A673 (cell line): ENCODE results near the gene LUC7L. TPM values are rescaled to one million over a fixed set of nuclear protein-coding genes. Genes with fewer than 3 reads are reported as not detected.
"Not testable (repeated sequence)": the region's sequence is repeated elsewhere in the genome, so short reads cannot be mapped to it uniquely, and the experiment has no call there.

Experiments
- BruUV-seq: library from RNA; stranded (reverse); fragments of 400-500 nt; replicated peaks from 2 replicates; lab custom pipeline; 2021; lab: Mats Ljungman, UMichigan
- CTCF ChIA-PET: fragments of 300-600 bp; sonication (Branson Sonifier 250); formaldehyde crosslinking; loops from one replicate; lab custom pipeline; 2022; ENCODE audit warnings: antibody characterized with exemption; lab: Charles Lee
- POLR2A ChIA-PET: fragments of 300-600 bp; sonication (Branson Sonifier 250); formaldehyde crosslinking; loops from one replicate; lab custom pipeline; 2022; ENCODE audit warnings: antibody characterized with exemption; ENCODE audit not compliant: low non-redundant PET; lab: Charles Lee
- DNase-seq: peaks from one replicate; pipeline ENCODE4 v3.0.0-alpha.2; 2015; ENCODE audit warnings: low spot score
- H3K27ac ChIP-seq: fragments of 200-600 bp; sonication (generic); 2 replicates; pipeline ENCODE4 v1.5.1; 2016; ENCODE audit warnings: mixed run types, low read depth, mild to moderate bottlenecking, mixed read lengths, antibody characterized with exemption, low read length; ENCODE audit not compliant: poor library complexity, severe bottlenecking
- H3K27me3 ChIP-seq: fragments of 200-600 bp; sonication (generic); replicated peaks from 2 replicates; pipeline ENCODE4 v1.6.1; 2017; ENCODE audit warnings: mixed run types, low read depth, mild to moderate bottlenecking, mixed read lengths, antibody characterized with exemption, low read length; ENCODE audit not compliant: insufficient read depth, poor library complexity
- H3K36me3 ChIP-seq: fragments of 200-600 bp; sonication (generic); 2 replicates; pipeline ENCODE4 v1.6.1; 2016; ENCODE audit warnings: mixed run types, mild to moderate bottlenecking, mixed read lengths, antibody characterized with exemption, low read length; ENCODE audit not compliant: insufficient read depth, poor library complexity, severe bottlenecking
- H3K4me1 ChIP-seq: fragments of 200-600 bp; sonication (generic); 2 replicates; pipeline ENCODE4 v1.6.1; 2017; ENCODE audit warnings: mixed run types, mild to moderate bottlenecking, mixed read lengths, antibody characterized with exemption, low read length; ENCODE audit not compliant: insufficient read depth, poor library complexity, severe bottlenecking
- H3K4me3 ChIP-seq: fragments of 200-600 bp; sonication (generic); 2 replicates; pipeline ENCODE4 v1.5.1; 2016; ENCODE audit warnings: low read depth, mixed run types, mild to moderate bottlenecking, mixed read lengths, low read length; ENCODE audit not compliant: poor library complexity, severe bottlenecking
- H3K9me3 ChIP-seq: fragments of 200-600 bp; sonication (generic); 2 replicates; pipeline ENCODE4 v1.6.1; 2016; ENCODE audit warnings: mixed run types, low read depth, mild to moderate bottlenecking, mixed read lengths, antibody characterized with exemption, low read length; ENCODE audit not compliant: poor library complexity, severe bottlenecking
- CTCF ChIP-seq: fragments of 300-800, 200-600 bp; sonication (generic); conservative IDR thresholded peaks from 2 replicates; pipeline ENCODE4 v1.5.1; 2017; ENCODE audit warnings: low read depth, mild to moderate bottlenecking, antibody characterized with exemption, low read length, moderate library complexity, mixed read lengths
- EZH2 ChIP-seq: fragments of 200-600 bp; sonication (generic); IDR thresholded peaks from 2 replicates; pipeline ENCODE4 v1.6.1; 2017; ENCODE audit warnings: borderline replicate concordance, low read depth, mild to moderate bottlenecking, mixed read lengths, antibody characterized with exemption, low read length; ENCODE audit not compliant: poor library complexity, severe bottlenecking
- intact Hi-C: fragments of 100-400 bp; cut with micrococcal nuclease; formaldehyde crosslinking; loops from one replicate; pipeline ENCODE4 v1.10.0; 2022; ENCODE audit not compliant: unreplicated experiment
- total RNA-seq: library from RNA; stranded (reverse); gene quantifications from 2 replicates; pipeline ENCODE4 v1.2.3, GENCODE V29; 2021

The LUC7L gene
- total RNA-seq, 1 experiment from 2014 or later: 152 TPM

DNA sequence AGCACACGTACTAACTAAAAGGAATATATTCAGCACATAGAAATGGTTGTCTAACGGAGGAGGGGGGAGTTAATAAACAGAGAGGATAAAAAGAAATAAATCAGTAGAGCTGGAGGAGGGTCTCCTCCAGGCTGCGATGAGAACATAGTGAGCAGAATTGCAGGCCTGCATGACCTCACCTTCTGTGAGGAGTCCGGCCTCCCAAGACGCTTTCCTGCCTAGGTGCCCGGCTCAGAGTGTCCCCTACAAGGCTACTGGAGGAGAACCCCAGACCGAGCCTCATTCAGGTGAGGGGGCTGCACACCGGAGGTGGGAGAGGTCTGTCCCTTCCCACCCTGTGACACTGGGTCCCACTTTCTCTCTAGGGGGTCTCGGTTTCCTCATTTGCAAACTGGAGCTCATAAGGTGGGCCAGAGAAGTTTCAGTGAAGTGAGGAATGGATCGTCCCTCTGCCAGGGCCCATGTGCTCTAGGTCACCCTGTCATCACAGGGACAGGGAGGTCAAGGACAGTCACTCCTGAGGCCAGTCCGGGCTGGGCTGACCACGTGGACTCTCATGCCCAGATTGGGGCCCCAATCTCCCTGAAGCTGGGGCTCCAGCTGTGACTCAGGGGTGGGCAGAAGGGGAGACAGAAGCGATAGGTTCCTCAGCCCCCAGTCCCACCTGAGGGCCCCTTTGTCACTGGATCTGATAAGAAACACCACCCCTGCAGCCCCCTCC is 66.8 kb downstream of the LUC7L start:
- POLR2A ChIA-PET: no interaction called here
- Histone ChIP-seq H3K36me3 (no peaks in the 10 kb centered on the region), H3K27ac (no peak overlapping the region), H3K9me3 (no peaks in the 10 kb centered on the region), H3K27me3 (peaks cover 20% of the 10 kb centered on the region), H3K4me1 (peaks cover 12% of the 10 kb centered on the region), H3K4me3 (no peak overlapping the region)
- no peak for TF ChIP-seq EZH2
- no peak for TF ChIP-seq CTCF
- no TSS peak for BruUV-seq
- intact Hi-C loops: no loop called here
- no peak for DNase-seq
- CTCF ChIA-PET: no interaction called here

GRCh38 chr16:160691-161190 is 68.5 kb downstream of the LUC7L start:
- Histone ChIP-seq H3K27me3 (peaks cover 5% of the 10 kb centered on the region), H3K9me3 (no peaks in the 10 kb centered on the region), H3K36me3 (no peaks in the 10 kb centered on the region), H3K27ac (no peak overlapping the region), H3K4me3 (no peak overlapping the region), H3K4me1 (peaks cover 6% of the 10 kb centered on the region)
- POLR2A ChIA-PET: no interaction called here
- no peak for DNase-seq
- CTCF ChIA-PET: no interaction called here
- intact Hi-C loops: no loop called here
- no peak for TF ChIP-seq CTCF
- TF ChIP-seq EZH2: no peak
- BruUV-seq: no TSS peak

DNA sequence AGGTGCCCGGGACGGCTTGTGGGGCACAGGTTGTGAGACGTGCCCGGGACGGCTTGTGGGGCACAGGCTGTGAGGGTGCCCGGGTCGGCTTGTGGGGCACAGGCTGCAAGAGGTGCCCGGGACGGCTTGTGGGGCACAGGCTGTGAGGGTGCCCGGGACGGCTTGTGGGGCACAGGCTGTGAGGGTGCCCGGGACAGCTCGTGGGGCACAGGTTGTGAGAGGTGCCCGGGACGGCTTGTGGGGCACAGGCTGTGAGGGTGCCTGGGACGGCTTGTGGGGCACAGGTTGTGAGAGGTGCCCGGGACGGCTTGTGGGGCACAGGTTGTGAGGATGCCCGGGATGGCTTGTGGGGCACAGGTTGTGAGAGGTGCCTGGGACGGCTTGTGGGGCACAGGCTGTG is 69.0 kb downstream of the LUC7L start:
- POLR2A ChIA-PET, DNase-seq, CTCF ChIA-PET, H3K9me3 ChIP-seq, H3K27me3 ChIP-seq, BruUV-seq, H3K4me3 ChIP-seq, intact Hi-C loops, H3K4me1 ChIP-seq, H3K27ac ChIP-seq, H3K36me3 ChIP-seq: not testable (repeated sequence)
